ENCODE results near the gene GABRB2. TPM values are rescaled to one million over a fixed set of nuclear protein-coding genes. Genes with fewer than 3 reads are reported as not detected.

The GABRB2 gene
- total RNA-seq, 1 donor from 2014 or later = not detected

GRCh38 chr5:161467703-161468102 lies 78.8 kb downstream of the GABRB2 start:
- DNase-seq (ENCODE audit: low read depth) = no peak
- no peak overlapping the region for H3K4me3 ChIP-seq (ENCODE audit: low read depth, low read length)
- no peaks in the 10 kb centered on the region for H3K36me3 ChIP-seq (ENCODE audit: control insufficient read depth, insufficient read depth, low read length)
- no peaks in the 10 kb centered on the region for H3K27me3 ChIP-seq (ENCODE audit: control insufficient read depth, insufficient read depth, low read length)
- no peak for TF ChIP-seq CTCF (IDR thresholded peaks at IDR 0.05; ENCODE audit: insufficient read depth, low read length, poor library complexity, severe bottlenecking)

GRCh38 chr5:161460741-161461140 lies 85.8 kb downstream of the GABRB2 start:
- Histone ChIP-seq H3K27me3 (ENCODE audit: control insufficient read depth, insufficient read depth, low read length) (no peaks in the 10 kb centered on the region), H3K4me3 (ENCODE audit: low read depth, low read length) (no peak overlapping the region), H3K36me3 (ENCODE audit: control insufficient read depth, insufficient read depth, low read length) (no peaks in the 10 kb centered on the region)
- TF ChIP-seq CTCF (IDR thresholded peaks at IDR 0.05; ENCODE audit: insufficient read depth, low read length, poor library complexity, severe bottlenecking) = no peak
- no peak for DNase-seq (ENCODE audit: low read depth)

GRCh38 chr5:161446655-161447054 lies 99.9 kb downstream of the GABRB2 start:
- H3K4me3 ChIP-seq (ENCODE audit: low read depth, low read length) = no peak overlapping the region
- no peak for DNase-seq (ENCODE audit: low read depth)
- no peaks in the 10 kb centered on the region for H3K27me3 ChIP-seq (ENCODE audit: control insufficient read depth, insufficient read depth, low read length)
- H3K36me3 ChIP-seq (ENCODE audit: control insufficient read depth, insufficient read depth, low read length) = no peaks in the 10 kb centered on the region
- TF ChIP-seq CTCF (IDR thresholded peaks at IDR 0.05; ENCODE audit: insufficient read depth, low read length, poor library complexity, severe bottlenecking) = no peak

- H3K36me3 ChIP-seq (ENCODE audit: control insufficient read depth, insufficient read depth, low read length) = no peaks in the 10 kb centered on the region
- no peak overlapping the region for H3K4me3 ChIP-seq (ENCODE audit: low read depth, low read length)
- DNase-seq (ENCODE audit: low read depth) = no peak
- TF ChIP-seq CTCF (IDR thresholded peaks at IDR 0.05; ENCODE audit: insufficient read depth, low read length, poor library complexity, severe bottlenecking) = no peak
- H3K27me3 ChIP-seq (ENCODE audit: control insufficient read depth, insufficient read depth, low read length) = no peaks in the 10 kb centered on the region
Measured at GRCh38 chr5:161442471-161442870, 104.1 kb downstream of the GABRB2 start.

- TF ChIP-seq CTCF (IDR thresholded peaks at IDR 0.05; ENCODE audit: insufficient read depth, low read length, poor library complexity, severe bottlenecking) = no peak
- Histone ChIP-seq H3K27me3 (ENCODE audit: control insufficient read depth, insufficient read depth, low read length) (no peaks in the 10 kb centered on the region), H3K36me3 (ENCODE audit: control insufficient read depth, insufficient read depth, low read length) (no peaks in the 10 kb centered on the region), H3K4me3 (ENCODE audit: low read depth, low read length) (no peak overlapping the region)
- DNase-seq (ENCODE audit: low read depth) = no peak
Measured at GRCh38 chr5:161432798-161433197, 113.7 kb downstream of the GABRB2 start.

- DNase-seq (ENCODE audit: low read depth) = no peak
- Histone ChIP-seq H3K4me3 (ENCODE audit: low read depth, low read length) (no peak overlapping the region), H3K36me3 (ENCODE audit: control insufficient read depth, insufficient read depth, low read length) (no peaks in the 10 kb centered on the region), H3K27me3 (ENCODE audit: control insufficient read depth, insufficient read depth, low read length) (no peaks in the 10 kb centered on the region)
- TF ChIP-seq CTCF (IDR thresholded peaks at IDR 0.05; ENCODE audit: insufficient read depth, low read length, poor library complexity, severe bottlenecking) = no peak
Measured at GRCh38 chr5:161431963-161432362, 114.6 kb downstream of the GABRB2 start.

Measured in kidney epithelial cell (primary cell).